Stimulated activated CD8-positive, alpha-beta memory T cell treated with anti-CD3 and anti-CD28 coated beads, Interleukin-2, amount 100 ng/mL, for 1 hour (primary cell): ENCODE measurements around the gene CEP192.
"Not testable (repeated sequence)": the region's sequence is repeated elsewhere in the genome, so short reads cannot be mapped to it uniquely, and the experiment has no call there.

ENCODE experiments used
- DNase-seq, 2 donors: peaks; one replicate each; pipeline ENCODE4 v3.0.0-alpha.2; 2020; ENCODE audit warnings: low read depth in 2 of 2

Gene CEP192

GRCh38 chr18:13026583-13027270, 35.6 kb downstream of the CEP192 start:
- no peak for DNase-seq

- DNase-seq, result no peak
Observed at GRCh38 chr18:13028869-13029268, 37.7 kb downstream of the CEP192 start.

DNA sequence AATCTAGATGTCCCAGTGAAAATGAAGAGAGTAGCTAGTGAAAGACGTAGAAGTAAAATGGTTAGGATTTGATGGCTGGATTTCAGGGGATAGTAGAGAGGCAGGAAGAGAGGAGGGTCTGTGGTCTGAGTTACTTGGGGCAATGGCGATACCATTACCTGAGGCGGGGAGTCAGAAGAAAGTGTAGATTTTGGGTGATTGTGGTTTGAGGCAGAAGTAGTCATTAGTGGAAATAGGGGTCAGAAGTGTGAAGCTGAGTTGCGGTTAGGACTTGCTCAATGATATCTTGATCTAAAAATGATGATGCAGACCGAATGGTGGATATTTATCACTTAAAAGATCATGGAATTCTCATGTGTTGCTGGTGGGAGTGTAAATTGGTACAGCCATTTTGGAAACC, 41.0 kb downstream of the CEP192 start:
- DNase-seq, result no peak

DNA sequence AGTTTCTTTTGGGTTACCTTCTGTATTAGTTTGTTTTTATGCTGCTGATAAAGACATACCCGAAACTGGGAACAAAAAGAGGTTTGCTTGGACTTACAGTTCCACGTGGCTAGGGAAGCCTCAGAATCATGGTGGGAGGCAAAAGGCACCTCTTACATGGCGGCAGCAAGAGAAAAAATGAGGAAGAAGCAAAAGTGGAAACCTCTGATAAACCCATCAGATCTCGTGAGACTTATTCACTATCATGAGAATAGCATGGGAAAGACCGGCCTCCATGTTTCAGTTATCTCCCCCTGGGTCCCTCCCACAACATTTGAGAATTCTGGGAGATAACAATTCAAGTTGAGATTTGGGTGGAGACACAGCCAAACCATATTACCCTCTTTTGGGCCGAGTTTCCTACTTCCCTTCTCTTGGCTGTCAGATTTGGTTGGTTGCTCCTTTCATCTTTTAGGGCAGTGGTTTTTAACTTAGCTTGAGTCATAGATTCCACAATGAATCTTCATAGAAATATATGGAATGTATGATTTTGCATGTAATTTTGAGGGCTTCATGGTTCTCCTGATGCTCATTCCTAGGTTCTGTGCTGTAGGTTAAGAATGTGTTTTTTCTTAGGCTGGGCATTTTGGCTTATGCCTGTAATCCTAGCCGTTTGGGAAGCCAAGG, 44.2 kb downstream of the CEP192 start:
- no peak for DNase-seq

- DNase-seq, result no peak
Observed at GRCh38 chr18:13036622-13037320, 45.6 kb downstream of the CEP192 start.

GRCh38 chr18:13039806-13040205, 48.6 kb downstream of the CEP192 start:
- DNase-seq, result no peak

DNA sequence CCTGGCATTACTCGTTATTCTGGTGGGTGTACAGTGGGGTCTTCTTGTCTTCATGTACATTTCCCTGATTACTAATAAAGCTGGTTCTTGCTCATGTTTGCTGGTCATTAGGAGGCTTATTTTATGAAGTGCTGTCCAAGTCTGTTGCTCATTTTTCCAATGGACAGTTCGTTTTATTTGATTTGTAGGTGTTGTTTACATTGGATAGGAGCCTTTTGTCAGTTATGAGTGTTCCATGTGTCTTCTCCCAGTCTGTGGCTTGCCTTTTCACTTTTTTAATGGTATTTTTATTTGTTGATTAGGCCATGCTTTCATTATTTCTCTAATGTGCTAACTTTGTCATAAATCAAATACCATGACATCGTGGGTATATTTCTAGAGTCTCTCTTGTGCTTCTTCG, 51.9 kb downstream of the CEP192 start:
- no peak for DNase-seq

GRCh38 chr18:13048061-13048595, 57.0 kb downstream of the CEP192 start:
- DNase-seq, result no peak

DNA sequence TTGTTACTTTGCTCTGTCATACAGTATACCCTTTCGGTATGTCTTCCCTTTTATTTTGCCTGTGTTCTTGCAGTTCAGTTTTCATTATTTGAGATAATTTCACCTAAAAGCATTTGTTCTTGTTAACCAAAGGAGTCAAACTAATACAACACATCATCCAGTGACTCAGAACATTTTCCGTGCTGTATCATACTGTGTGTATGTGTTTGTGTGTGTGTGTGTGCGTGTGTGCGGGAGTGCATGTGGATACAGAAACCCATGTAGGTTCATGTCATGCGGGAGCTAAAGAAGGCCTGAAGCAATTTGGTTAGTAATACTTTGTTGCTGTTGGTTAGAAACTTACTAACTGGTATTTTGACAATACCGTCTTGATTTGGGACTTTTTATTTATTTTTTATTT, 60.0 kb downstream of the CEP192 start:
- DNase-seq, result no peak

DNA sequence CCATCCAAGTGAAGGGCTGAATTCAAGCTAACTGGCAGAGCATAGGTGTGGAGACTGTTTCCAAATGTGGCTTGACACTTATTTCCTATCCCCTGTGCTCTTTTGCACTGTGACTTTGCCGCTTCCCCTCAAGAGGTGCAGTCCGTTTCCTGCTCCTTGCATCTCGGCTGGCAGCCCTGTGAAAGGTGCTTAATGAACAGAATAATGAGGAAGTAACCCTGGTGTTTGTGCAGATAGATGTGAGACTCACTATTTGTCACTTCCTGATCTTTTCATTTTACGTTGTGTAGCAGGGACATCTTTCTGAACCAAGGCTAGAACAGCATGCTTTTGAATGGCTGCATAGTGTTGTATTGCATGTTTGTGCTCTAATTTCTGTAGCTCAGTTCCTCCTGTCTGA, 60.8 kb downstream of the CEP192 start:
- DNase-seq, result no peak

- DNase-seq, result no peak
Observed at GRCh38 chr18:13054336-13054735, 63.2 kb downstream of the CEP192 start.

DNA sequence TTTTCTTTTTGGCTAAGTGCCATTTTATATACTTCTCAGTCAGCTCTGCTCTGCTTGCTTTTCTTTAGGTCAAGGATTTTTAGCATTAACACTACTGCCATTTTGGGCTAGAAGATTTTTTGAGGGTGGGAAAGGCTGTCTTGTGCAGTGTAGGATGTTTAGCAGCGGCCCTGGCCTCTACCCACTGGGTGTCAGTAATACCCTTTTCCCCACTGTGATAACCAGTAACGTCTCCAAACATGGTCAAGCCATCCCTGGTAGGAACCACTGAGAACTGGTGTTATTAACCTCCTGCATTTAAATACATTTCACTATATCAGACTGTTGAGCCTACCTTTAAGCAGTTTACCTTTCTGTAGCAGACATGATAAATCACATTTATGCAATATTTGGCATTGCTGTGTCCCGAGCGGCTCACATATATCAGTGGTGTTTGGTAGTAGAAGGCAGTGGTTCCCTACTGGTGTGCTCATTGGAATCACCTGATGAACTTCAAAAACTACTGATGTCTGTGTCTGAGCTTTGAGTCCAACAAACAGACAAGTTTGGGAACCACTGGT, 70.5 kb downstream of the CEP192 start:
- DNase-seq, result no peak

GRCh38 chr18:13067124-13067523, 76.0 kb downstream of the CEP192 start:
- no peak for DNase-seq

- no peak for DNase-seq
Observed at GRCh38 chr18:13067966-13068365, 76.8 kb downstream of the CEP192 start.

- no peak for DNase-seq
Observed at GRCh38 chr18:13070460-13070859, 79.3 kb downstream of the CEP192 start.

GRCh38 chr18:13076886-13077285, 85.7 kb downstream of the CEP192 start:
- DNase-seq, result no peak

DNA sequence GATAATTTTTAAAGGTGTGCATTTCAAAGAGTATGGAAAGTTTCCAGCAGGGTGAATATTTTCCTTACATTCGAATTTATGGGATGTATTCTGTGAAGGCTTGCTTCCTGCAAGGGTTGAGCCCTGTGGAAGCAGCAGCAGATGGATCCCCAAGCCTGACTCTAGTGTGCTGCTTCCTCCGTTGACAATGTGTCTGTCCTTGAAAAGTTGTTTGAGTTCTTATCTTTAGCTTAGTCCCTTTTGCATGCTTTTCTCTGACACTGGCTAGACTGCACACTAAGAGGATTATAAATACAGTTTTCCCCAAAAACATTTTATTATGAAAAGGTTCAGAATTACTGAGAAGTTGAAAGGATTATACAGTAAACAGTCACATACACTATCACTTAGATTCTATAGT, 86.3 kb downstream of the CEP192 start:
- DNase-seq, result no peak

GRCh38 chr18:13078065-13078464, 86.9 kb downstream of the CEP192 start:
- DNase-seq, result not testable (repeated sequence)

GRCh38 chr18:13086906-13087305, 95.7 kb downstream of the CEP192 start:
- DNase-seq, result no peak

DNA sequence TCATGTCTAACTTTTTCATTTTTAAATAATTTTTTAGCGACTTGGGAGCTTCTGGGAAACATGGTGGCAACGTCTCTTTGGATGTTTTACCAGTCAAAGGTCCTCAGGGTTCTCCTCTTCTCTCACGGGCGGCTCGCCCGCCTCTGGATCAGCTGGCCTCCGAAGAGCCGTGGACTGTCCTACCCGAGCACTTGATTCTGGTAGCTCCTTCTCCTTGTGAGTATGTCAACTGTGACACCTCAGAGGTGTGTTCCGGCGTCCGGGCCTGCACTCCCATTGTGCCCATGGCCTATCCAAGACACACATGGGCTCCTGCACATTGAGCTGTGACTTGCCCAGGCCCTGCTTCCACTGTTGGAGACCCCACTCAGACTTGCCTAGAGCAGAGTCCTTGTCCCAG, 104.3 kb downstream of the CEP192 start:
- DNase-seq, result no peak

GRCh38 chr18:13096232-13096631, 105.1 kb downstream of the CEP192 start:
- DNase-seq, result no peak

GRCh38 chr18:13096719-13097118, 105.6 kb downstream of the CEP192 start:
- DNase-seq, result no peak
